ENCODE measurements around the gene KCNMB3.
"Not testable (repeated sequence)": the region's sequence is repeated elsewhere in the genome, so short reads cannot be mapped to it uniquely, and the experiment has no call there.

The KCNMB3 gene

DNA sequence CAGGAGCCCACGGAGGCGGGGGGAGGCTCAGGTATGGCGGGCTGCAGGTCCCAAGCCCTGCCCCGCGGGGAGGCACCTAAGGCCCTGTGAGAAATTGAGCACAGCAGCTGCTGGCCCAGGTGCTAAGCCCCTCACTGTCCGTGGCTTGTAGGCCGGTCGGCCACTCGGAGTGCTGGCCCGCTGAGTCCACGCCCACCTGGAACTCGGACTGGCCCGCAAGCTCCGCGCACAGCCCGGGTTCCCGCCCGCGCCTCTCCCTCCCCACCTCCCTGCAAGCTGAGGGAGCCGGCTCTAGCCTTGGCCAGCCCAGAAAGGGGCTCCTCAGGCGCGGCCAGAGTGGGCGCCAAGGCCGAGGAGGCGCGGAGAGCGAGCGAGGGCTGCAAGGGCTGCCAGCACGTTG, 12.2 kb upstream of the KCNMB3 start:
- DNase-seq, result no peak

DNA sequence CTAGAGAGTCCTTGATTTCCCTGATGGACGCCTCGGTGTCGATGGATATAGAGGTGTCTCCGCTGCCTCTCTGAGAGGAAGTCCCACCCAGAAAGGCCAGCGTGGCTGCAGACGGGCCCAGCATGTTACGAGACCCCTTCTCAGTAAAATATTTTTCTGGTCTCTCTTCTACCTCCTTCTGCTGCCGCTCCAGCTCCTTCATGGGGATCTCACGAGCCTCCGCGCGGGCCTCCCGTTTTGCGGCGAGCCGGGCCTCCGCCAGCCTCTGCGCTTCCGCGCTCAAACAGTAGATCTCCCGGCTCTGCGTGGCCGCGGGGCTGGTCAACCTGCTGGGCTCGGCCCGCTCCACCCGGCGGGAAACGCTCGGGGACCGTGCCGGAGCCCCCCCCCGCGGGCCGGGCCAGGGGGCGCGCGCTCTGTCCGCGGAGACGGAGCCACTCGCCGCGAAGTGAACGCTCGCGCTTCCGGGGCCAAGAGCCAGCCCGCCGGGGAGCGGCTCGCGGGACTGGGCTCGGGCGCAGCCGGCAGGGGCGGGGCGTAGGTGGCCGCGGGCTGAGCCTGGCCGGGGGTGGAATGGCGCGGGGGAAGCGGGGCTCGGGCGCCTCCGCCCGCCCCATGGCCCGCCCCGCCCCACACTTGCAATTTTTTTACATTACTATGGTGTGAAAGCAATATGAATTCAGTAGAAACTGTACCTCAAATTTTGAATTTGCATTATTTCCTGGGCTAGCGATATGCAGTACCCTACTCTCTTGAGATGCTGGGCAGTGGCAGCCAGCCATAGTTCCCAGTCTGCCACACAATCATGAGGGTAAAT, 10.2 kb upstream of the KCNMB3 start:
- peak; percentile 66 for DNase-seq

GRCh38 chr3:179259959-179260756, 9.2 kb upstream of the KCNMB3 start:
- not testable (repeated sequence) for DNase-seq

GRCh38 chr3:179258820-179259219, 7.9 kb upstream of the KCNMB3 start:
- DNase-seq, result no peak

- DNase-seq, result not testable (repeated sequence)
Observed at GRCh38 chr3:179257742-179258141, 6.8 kb upstream of the KCNMB3 start.

DNA sequence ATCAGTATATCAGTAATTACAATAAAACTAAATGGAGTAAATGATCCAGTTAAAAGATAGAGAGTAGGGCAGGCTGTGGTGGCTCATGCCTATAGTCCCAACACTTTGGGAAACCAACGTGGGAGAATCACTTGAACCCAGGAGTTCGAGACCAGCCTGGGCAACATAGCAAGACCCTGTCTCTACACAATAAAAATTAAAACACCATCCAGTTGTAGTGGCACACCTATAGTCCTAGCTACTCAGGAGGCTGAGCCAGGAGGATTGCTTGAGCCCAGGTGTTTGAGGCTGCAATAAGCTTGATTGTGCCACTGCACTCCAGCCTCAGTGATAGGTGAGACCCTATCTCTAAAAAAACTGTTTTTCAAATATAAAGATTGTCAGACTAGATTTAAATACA, 5.9 kb upstream of the KCNMB3 start:
- DNase-seq, result no peak

DNA sequence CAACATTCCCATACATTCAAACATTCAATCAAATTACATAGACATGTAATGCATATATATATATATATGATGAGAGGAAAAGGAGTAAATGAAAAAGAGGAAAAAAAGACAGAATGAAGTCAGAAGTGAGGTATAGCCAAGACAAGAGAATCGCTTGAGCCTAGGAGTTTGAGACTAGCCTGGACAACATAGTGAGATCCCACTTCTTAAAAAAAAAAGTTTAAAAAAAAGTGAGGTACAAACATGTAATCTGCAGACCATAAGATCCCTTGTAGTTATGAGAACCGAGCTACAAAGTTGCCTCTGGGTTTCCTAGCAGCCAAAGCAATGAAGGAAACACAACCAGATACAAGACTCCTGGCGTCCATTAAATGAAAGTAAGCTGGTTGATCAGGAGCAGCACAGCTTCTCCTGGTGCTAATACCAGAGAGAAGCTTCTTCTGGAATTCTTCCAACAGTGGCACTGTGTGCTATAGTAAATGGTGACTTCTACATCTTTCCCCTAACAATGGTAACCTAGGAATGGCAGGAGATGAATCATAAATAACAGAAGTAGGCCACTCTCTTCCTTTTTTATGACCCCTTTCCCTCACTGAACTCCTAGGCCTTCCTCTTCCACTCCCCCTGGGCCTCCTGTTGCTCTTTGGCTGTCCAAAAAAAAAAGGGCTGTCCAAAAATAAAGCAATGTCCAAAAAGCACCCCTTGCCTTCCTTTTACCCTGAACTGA, 3.5 kb downstream of the KCNMB3 start:
- no peak for DNase-seq

DNA sequence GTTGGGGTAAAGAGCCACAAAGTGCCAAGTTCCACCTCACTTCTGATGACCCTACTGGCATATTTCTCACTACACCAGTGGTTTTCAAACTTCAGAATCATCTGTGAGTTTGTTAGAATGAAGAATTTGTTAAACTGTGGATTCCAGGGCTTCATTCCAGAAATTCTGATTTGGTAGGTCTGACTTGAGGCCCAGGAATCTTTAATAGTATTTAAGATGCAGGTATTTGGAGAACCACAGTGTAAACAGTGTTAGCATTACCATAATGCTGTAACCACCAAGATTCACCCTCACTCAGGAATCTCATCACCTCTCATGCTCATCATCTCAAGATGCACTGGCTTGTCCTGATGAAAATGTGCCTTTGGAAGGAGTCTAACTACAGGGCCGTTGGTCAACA, 6.0 kb downstream of the KCNMB3 start:
- DNase-seq, result peak; percentile 55

GRCh38 chr3:179242859-179243258, 8.1 kb downstream of the KCNMB3 start:
- DNase-seq, result not testable (repeated sequence)

DNA sequence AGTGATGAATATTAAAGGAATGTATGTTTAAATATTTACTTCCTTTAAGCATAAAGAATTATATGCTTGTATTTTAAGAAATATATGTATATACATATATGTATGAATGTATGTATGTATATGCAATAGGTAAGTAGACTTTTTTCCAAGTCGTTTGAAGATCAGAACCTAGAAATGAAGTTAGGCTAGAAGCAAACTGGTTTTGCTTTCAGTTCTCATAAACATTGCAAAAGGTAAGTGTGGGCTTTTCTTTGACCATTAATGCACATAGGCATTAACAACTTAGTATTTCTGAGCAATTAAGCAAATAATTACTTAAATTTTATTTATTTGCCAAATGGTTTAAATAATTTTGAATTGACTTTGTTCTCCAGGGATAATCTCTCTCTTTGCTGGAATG, 10.6 kb downstream of the KCNMB3 start:
- not testable (repeated sequence) for DNase-seq

DNA sequence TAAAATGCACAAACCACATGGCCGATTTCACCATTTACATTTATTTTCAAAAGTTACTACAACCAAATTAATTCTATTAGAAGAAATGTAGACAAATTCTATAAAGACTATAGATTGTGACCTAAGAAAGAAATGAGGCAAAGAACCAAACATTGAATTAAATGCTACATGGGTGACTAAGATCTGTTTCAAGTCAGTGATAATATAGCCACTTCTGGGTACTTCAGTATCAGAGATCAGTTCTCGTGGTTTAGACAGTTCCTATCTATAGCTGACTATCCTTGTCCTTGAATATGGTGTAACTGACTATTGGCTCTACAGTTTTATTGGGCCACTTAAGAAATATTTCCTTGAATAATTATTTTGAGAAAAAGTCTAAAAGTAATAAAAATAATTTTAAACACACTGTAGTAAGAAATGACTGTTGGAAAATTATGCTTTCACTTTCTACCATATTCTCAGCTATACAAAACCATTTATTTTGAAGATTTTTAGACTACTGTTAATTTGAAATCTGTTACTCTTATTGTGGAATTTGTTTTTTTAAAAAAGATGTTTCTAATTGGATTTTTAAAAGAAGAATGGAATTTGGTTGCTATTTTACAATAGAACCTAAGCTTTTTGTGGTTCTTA, 14.1 kb downstream of the KCNMB3 start:
- DNase-seq, result no peak

DNA sequence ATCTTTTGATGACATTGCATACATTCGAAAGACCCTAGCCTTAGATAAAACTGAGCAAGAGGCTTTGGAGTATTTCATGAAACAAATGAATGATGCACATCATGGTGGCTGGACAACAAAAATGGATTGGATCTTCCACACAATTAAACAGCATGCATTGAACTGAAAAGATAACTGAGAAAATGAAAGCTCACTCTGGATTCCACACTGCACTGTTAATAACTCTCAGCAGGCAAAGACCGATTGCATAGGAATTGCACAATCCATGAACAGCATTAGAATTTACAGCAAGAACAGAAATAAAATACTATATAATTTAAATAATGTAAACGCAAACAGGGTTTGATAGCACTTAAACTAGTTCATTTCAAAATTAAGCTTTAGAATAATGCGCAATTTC, 16.7 kb downstream of the KCNMB3 start:
- DNase-seq, result peak; percentile 29

DNA sequence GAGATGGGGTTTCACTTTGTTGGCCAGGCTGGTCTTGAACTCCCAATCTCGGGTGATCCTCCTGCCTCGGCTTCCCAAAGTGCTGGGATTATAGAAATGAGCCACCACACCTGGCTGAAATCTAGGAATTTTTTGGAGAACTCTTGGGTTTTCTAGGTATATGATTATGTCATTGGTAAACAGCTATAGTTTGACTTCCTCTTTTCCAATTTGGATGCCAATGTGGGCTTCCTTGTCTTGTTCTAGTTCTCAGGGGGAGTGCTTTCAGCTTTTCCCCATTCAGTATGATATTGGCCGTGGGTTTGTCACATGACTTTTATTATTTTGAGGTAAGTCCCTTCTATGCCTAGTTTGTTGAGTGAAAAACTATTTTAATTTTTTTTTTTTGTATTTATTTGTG, 17.9 kb downstream of the KCNMB3 start:
- no peak for DNase-seq

DNA sequence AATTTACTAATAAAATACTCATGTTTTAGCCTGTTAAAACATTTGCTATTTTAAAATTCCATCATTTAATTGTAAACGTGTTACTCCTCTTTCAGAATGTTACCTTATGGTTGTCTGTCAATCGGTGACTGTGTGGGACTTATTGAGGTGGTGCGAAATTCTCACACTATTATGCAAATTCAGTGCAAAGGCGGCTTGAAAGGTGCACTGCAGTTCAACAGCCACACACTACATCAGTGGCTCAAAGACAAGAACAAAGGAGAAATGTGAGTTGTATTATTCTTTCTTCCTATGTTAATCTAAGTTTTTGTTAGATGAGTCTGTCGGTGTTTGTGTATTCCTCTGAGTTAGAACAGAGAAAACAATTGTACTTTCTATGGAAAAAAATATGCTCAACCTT, 21.7 kb downstream of the KCNMB3 start:
- DNase-seq, result no peak

DNA sequence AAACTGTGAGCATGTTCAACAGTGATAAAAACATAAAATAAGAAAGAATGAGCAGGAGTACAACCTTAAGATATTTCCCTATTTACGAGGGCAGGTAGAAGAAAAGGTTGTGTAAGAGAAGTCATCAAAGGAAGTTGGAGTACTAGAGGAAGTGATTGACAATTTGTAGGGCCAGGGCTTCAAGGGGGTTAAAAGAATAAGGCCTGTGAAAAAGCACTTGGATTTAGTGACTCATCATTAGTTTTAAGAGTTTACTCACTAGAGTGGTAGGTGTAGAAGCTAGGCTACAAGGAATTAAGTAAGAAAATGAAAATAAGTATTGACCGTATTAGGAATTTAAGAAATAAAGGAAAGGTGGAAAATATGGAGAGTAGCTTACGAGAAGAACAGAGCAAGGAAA, 23.6 kb downstream of the KCNMB3 start:
- peak; percentile 3 for DNase-seq

DNA sequence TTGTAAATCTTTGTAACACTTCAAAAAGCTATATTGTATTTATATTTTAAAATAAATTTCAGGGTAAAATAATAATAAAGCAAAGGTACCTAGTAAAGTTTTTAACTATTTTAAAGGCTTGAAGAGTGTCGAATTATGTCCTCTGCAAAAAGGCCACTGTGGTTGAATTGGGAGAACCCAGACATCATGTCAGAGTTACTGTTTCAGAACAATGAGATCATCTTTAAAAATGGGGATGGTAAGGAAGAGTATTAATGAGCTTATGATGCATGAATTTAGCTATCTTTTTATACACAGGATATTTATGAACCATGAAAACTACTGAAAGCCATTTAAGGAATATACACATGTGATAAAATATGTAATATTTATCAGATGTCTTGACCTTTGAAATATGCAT, 26.3 kb downstream of the KCNMB3 start:
- no peak for DNase-seq

- DNase-seq, result no peak
Observed at GRCh38 chr3:179223548-179223947, 27.4 kb downstream of the KCNMB3 start.

DNA sequence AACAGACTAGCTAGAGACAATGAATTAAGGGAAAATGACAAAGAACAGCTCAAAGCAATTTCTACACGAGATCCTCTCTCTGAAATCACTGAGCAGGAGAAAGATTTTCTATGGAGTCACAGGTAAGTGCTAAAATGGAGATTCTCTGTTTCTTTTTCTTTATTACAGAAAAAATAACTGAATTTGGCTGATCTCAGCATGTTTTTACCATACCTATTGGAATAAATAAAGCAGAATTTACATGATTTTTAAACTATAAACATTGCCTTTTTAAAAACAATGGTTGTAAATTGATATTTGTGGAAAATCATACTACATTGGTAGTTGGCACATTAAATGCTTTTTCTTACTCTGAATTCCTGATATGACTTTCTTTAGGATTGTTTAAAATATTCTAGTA, 32.7 kb downstream of the KCNMB3 start:
- DNase-seq, result not testable (repeated sequence)

DNA sequence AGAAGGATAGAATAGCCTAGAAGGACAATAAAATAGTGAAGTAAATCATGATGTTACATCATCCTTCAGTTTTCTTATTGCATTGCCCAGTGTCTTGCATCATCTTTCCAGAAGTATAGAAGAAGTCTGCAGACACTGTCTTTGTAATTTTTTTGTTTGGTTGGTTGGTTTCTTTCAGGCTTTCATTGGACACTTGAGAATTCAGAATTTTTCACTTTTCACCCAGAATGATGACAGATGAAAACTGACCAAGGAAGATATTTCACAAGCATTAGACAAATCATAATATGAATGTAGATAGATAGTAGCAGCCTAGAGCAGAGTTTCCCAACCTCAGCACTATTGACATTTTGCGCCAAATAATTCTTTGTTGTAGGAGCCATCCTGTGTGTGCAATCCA, 35.4 kb downstream of the KCNMB3 start:
- DNase-seq, result peak; percentile 62

GRCh38 chr3:179200790-179201189, 50.1 kb downstream of the KCNMB3 start:
- DNase-seq, result no peak

DNA sequence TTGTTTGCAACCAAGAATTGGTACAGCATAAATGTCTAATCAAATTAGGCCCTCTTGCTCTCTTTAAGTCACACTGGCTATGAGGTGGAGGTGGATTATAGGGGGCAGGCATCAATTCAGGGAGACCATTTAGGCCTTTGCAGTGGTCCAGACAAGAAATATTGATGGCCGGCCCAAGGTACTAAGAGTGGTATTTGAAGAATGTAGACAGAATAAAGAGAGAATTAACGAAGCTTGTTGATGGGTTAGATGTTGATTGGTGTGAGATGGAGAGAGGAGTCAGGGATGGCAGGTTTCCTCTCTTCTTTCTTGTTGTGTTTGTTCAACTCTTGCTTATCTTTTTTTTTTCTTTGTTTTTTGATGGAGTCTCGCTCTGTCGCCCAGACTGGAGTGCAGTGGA, 54.2 kb downstream of the KCNMB3 start:
- no peak for DNase-seq

- peak; percentile 81 for DNase-seq
Observed at GRCh38 chr3:179196098-179196497, 54.8 kb downstream of the KCNMB3 start.

DNA sequence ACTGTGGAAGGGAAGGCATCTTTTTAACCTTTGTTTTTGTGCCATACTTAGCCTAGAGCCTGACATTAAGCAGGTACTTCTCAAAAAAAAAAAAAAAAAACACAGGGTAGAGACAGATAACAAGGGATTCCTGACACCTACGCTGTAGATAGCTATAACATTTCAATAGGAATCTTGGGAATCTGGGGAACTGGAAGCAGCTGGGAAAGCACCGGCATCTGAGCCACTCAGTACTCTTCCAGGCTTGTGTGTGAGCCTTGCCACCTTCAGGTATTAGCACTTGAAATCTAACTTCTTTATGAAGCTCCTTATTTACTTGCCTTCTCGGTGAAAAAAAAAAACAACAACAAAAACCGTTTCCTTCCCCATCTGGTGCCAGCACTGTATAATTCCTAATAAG, 56.0 kb downstream of the KCNMB3 start:
- no peak for DNase-seq

Data from fibroblast of upper back skin (primary cell).